ENCODE results near the gene ENTPD1.

ENTPD1 gene

DNA sequence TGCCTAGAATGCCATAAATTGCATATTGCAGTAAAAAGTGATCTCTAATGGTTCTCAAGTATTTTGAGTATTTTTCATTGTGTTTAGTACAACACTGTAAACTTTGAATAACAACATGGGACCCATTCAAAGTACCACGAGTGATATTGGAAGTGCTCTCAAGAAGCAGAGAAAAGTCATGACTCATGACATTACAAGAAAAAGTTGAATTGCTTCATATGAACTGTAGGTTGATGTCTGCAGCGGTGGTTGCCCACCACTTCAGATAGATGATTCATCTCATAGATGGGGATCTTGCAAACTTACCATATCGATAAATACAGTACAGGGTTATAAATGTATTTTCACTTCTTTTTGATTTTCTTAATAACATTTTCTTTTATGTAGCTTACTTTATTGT, 33.9 kb downstream of the ENTPD1 start:
- TF ChIP-seq, protein P1, sequence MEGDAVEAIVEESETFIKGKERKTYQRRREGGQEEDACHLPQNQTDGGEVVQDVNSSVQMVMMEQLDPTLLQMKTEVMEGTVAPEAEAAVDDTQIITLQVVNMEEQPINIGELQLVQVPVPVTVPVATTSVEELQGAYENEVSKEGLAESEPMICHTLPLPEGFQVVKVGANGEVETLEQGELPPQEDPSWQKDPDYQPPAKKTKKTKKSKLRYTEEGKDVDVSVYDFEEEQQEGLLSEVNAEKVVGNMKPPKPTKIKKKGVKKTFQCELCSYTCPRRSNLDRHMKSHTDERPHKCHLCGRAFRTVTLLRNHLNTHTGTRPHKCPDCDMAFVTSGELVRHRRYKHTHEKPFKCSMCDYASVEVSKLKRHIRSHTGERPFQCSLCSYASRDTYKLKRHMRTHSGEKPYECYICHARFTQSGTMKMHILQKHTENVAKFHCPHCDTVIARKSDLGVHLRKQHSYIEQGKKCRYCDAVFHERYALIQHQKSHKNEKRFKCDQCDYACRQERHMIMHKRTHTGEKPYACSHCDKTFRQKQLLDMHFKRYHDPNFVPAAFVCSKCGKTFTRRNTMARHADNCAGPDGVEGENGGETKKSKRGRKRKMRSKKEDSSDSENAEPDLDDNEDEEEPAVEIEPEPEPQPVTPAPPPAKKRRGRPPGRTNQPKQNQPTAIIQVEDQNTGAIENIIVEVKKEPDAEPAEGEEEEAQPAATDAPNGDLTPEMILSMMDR (IDR thresholded peaks at IDR 0.05; ENCODE audit: borderline replicate concordance, control extremely low read depth, extremely low read depth, insufficient read depth, missing control alignments), result no peak
- DNase-seq (ENCODE audit: low spot score), result no peak
- in situ Hi-C loops (cut with MboI; ENCODE audit: low sequenced_read_pairs, unreplicated experiment), result no loop called here

DNA sequence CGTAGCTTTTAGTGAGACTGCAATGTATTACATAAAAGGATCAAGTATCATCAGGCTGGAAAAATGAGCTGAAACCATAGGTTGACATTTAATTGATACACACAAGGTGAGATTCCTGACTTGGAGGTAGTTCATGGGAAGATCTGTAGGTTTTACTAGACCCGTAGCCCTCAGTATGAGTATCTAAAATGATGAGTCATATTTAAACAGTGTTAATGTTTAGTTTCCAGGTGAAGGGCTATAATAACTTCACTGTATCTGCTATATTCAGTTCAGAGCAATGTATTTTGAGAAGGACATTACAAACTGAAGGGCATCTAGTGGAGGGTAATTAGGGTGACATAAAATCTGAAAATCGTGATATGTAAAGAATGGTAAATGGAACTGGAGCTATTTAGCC, 35.0 kb downstream of the ENTPD1 start:
- no peak for DNase-seq (ENCODE audit: low spot score)
- TF ChIP-seq, protein P1 (IDR thresholded peaks at IDR 0.05; ENCODE audit: borderline replicate concordance, control extremely low read depth, extremely low read depth, insufficient read depth, missing control alignments), result no peak
- in situ Hi-C loops (cut with MboI; ENCODE audit: low sequenced_read_pairs, unreplicated experiment), result no loop called here

DNA sequence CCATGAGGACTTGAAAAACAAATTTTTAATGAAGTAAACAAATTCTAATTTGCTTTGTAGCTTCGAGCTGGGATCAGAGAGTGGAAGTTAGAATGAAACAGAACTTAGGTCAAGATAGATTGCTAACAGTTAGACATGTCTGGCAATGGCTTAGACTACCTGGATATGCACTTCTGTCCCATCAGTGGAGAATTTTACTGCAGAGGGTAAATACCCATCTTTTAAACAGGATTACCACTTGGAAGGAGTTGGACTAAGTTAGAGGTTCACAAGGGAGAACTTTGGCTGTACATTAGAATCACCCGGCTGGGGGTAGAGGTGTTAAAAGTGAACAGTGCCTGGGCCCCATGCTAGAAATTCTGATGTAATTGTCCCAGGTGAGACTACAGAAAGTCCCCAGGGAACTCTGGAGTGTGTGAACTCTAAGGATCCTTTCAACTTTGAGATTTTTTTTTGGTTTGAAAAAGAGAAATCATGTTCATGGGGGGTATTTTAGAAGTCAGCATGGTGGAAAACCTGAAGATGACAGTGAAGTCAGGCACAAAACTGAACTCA, 35.5 kb downstream of the ENTPD1 start:
- in situ Hi-C loops (cut with MboI; ENCODE audit: low sequenced_read_pairs, unreplicated experiment), result no loop called here
- no peak for DNase-seq (ENCODE audit: low spot score)

DNA sequence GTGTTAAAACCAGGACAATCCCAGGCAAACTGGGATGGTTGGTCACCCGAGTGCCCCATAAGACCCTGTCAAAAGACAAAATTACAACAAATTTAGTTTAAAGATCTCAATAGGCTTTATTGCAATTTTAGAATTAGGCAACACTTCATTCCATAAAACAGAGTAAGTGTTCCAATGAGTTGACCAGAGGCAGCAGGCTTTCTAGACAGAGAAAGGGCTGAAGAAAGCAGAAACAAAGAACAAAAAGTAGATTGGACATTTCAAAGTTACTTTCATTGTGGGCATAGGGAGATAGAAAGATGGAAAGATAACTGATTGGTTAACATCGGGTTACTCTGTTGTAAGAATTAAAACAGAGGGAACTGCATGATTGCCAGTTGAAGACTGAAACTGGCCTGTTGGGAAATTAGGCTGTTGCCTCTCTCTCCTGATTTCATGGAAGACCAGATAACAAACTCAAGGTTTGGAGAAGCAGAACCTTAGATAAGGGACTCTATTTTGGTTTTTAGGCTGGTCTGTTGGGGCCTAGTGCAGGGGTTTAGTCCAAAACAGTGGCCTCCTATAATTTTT, 36.3 kb downstream of the ENTPD1 start:
- TF ChIP-seq, protein P1 (IDR thresholded peaks at IDR 0.05; ENCODE audit: borderline replicate concordance, control extremely low read depth, extremely low read depth, insufficient read depth, missing control alignments), result no peak
- no peak for DNase-seq (ENCODE audit: low spot score)
- in situ Hi-C loops (cut with MboI; ENCODE audit: low sequenced_read_pairs, unreplicated experiment), result no loop called here

More for the DNA sequence above, 35.5 kb downstream of the ENTPD1 start:
- TF ChIP-seq, protein P1 (IDR thresholded peaks at IDR 0.05; ENCODE audit: borderline replicate concordance, control extremely low read depth, extremely low read depth, insufficient read depth, missing control alignments), result no peak

DNA sequence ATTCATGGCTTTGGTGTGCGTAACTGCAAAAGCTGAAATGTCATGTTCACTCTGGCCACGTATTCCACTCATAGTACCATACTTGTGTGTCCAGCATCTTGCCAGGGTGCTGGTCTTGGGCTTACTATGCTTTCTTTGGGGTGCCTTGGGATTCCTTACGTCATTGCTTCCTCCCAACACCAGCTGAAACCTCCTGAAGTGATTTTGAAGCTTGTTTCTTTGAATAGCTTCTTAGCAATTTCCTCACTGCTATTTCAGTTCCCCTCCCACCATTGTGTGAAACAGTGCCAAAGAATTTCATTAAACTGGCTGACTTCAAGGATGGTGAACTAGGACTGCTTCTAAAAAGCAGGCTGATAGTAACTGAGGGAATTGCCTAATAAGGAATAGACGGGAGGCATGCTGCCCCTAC, 36.9 kb downstream of the ENTPD1 start:
- TF ChIP-seq, protein P1 (IDR thresholded peaks at IDR 0.05; ENCODE audit: borderline replicate concordance, control extremely low read depth, extremely low read depth, insufficient read depth, missing control alignments), result no peak
- no peak for DNase-seq (ENCODE audit: low spot score)
- in situ Hi-C loops (cut with MboI; ENCODE audit: low sequenced_read_pairs, unreplicated experiment), result no loop called here

DNA sequence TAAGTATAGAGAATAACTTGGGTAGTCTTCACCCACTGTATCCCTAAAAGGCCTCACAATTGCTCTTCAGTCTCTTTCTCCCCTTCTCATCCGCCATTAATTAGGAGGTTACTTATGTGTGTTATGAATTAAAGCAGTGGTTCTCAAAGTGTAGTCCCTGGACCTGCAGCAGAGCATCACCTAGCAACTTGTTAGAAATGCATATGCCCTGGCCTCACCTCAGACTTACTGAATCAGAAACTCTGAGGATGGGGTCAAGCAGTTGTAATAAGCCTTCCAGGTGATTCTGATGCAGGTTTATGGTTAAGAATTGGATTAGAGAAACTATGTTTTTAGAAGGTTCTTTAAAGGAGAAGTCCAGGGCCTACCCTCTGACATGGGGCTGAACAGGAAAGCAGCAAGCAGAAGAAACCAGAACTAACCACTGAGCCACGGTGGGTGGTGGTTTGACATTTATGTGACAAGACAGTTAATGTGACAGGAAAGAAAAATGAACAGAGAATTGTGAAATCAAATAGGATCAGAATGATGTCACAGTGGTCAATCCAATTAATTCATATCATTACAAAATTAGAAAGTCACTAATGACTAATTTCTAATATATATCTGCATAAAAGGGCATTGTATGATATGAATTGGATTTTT, 37.6 kb downstream of the ENTPD1 start:
- TF ChIP-seq, protein P1 (IDR thresholded peaks at IDR 0.05; ENCODE audit: borderline replicate concordance, control extremely low read depth, extremely low read depth, insufficient read depth, missing control alignments), result no peak
- no peak for DNase-seq (ENCODE audit: low spot score)
- in situ Hi-C loops (cut with MboI; ENCODE audit: low sequenced_read_pairs, unreplicated experiment), result no loop called here
